GM21515 (cell line): ENCODE results near the gene TCF3.

Experiments used
- ATAC-seq: cut with Tn5 transposase; IDR thresholded peaks from one replicate; pipeline ENCODE4 v1.9.1; 2021; ENCODE audit not compliant: unreplicated experiment

TCF3 gene

GRCh38 chr19:1631557-1632100 is 20.8 kb downstream of the TCF3 start:
- ATAC-seq, result no peak

GRCh38 chr19:1630811-1631210 is 21.6 kb downstream of the TCF3 start:
- ATAC-seq, result no peak

- no peak for ATAC-seq
Measured at GRCh38 chr19:1630012-1630411, 22.4 kb downstream of the TCF3 start.

GRCh38 chr19:1629256-1629808 is 23.1 kb downstream of the TCF3 start:
- ATAC-seq, result no peak

DNA sequence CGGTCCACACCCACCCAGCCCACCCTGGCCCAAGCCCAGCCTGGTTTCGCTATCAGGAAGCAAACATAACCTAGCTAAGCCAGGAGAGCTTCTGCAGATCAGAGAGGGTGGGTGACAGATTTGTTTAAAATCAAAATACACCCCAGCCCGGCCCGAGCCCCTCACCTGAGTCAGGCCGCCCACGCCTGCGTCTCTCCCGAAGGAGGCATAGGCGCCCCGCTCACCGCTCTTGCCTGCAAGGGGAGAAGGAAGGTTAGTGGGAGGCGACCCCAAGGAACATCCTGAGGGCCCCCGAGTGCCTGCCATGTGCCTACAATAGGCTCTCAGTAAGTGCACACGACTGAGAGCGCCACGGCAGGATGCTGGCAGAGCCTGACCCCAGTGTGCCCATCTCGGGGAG is 25.2 kb downstream of the TCF3 start:
- no peak for ATAC-seq

DNA sequence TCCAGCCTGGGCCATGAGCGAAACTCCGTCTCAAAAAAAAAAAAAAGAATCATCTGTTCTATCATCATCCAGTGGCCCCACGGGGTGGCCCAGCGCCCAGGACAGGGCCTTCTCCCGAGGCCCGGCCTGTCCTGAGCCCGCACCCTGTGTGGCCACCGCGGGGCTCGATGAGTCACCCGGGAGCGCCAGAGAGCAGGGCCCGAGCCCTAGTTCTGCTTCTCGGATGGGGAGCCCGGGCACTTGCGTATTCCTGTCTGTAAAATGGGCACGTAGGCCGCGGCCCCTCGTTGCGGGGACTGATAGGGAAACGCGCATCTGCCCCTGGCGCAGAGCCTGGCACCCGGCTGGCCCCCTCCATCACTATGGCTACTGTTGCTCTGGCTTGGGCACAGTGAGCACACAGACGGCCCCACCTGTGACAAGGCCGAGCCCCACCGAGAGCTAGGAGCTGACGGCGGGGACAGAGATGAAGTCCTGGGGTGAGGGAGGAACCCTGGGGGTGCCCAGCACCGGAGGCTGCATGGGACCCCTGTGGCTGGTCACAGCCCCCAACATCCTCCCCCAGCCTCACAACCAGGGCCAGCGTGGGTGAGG is 25.9 kb downstream of the TCF3 start:
- no peak for ATAC-seq

DNA sequence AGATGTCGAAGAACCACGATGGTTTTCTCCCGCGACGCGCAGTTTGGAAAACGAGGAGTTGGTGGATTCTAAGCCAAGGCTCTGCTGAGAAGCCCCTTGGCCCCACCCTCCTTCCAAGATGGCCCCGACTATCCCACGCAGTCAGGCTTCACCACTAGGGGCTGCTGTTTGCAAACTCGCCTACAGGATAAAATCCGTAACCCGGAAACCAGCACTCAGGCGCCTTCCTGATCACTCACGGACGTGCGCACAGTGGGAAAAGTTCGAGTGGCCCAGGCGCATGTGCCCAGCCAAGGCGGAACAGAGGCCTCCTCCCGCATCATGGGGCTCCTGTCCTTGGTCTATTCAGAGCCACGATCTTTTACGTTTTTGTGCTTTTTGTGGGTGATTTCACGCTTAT is 28.0 kb downstream of the TCF3 start:
- no peak for ATAC-seq

GRCh38 chr19:1622541-1622940 is 29.9 kb downstream of the TCF3 start:
- no peak for ATAC-seq

- no peak for ATAC-seq
Measured at GRCh38 chr19:1622007-1622406, 30.4 kb downstream of the TCF3 start.

DNA sequence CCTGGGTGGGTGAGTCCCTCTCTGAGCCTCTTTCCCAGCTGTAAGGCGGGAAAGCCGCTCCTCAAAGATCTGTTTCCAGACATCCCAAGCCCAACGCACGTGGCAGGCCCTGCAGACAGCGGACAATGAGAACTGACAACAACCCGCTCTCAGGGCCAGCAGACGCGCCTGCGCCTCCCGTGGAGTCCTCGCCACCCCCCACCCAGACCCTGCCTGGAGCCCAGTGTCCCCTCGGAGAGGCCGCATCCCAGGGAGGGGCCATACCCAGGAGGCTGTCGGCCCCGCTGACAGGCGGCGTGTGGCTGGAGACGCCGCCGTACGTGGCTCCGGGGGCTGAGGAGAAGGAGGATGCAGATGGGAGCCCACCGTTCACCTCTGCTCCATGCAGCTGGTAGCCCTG is 30.8 kb downstream of the TCF3 start:
- no peak for ATAC-seq

DNA sequence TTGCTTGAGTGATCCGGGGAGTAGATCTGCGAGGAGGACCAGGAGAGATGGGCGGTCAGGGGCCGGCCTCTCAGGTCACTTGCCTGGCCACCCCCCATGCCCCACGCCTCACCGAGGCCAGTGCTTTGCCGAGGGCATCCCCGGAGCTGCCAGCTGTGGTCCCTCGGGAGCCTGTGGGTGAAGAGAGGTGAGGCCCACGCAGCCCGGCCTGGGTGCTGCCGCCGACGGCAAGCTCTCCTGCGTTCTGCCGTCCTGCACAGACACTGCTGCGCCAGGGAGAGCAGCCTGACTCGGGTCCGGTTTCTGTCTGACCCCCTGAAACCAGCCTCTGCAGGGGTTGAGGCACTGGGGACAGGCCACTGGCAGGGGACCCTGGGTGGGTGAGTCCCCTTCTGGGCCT is 31.4 kb downstream of the TCF3 start:
- no peak for ATAC-seq

GRCh38 chr19:1620502-1620901 is 31.9 kb downstream of the TCF3 start:
- ATAC-seq, result no peak

DNA sequence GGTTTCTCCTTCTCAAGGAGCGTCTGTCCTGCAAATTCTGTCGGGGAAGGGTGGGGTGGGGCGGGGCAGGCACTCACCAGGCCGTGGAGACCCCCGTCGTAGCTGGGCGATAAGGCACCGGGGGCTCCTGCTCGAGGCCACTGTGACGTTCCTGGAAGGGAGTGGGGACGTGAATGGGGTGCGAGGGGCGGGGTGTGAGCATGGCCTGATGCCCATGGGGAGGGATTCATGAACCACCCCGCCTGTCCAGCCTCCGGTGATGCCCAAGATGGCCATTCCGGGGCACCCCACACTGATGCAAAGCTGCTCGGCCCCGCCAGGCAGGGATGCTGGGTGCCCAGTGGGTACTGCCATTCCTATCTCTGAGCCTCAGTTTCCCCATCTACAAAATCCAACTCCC is 32.7 kb downstream of the TCF3 start:
- no peak for ATAC-seq

DNA sequence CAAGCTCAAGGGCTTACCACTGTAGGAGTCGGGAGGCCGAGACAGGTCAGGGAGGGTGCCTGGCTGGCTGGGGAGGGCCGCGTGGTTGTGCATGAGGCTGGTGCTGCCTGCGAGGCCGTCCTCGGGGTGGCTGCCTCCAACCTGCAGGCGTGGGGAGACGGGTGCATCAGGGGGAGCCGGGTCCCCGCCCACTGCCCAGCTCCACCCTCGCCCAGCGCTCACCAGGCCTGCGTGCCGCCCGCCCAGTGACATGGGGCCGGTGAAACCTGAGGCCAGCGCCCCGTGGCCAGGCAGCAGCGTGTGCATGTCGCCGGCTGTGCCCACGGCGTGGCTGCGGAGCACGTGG is 33.3 kb downstream of the TCF3 start:
- no peak for ATAC-seq

- ATAC-seq, result no peak
Measured at GRCh38 chr19:1618157-1619093, 34.0 kb downstream of the TCF3 start.

DNA sequence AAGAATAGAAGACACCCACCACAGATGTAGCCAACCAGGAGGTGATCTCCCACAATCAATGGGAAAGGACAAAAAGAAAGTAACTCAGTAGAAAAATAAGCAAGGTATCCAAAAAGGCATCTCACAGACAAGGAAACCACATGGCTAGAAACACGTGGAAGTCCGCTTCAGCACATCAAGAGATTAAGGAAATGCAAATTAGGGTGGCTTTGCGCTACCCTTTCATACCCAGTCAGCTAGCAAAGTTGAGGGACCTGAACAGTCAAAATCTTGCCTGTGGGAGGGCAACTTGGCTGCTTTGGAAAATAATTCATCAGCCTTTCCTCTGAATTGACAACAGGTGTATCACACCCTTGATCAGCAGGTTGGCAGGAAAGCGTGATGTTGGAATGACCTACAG is 35.5 kb downstream of the TCF3 start:
- ATAC-seq, result no peak

- ATAC-seq, result no peak
Measured at GRCh38 chr19:1616396-1616795, 36.0 kb downstream of the TCF3 start.

- ATAC-seq, result no peak
Measured at GRCh38 chr19:1615156-1615765, 37.2 kb downstream of the TCF3 start.

DNA sequence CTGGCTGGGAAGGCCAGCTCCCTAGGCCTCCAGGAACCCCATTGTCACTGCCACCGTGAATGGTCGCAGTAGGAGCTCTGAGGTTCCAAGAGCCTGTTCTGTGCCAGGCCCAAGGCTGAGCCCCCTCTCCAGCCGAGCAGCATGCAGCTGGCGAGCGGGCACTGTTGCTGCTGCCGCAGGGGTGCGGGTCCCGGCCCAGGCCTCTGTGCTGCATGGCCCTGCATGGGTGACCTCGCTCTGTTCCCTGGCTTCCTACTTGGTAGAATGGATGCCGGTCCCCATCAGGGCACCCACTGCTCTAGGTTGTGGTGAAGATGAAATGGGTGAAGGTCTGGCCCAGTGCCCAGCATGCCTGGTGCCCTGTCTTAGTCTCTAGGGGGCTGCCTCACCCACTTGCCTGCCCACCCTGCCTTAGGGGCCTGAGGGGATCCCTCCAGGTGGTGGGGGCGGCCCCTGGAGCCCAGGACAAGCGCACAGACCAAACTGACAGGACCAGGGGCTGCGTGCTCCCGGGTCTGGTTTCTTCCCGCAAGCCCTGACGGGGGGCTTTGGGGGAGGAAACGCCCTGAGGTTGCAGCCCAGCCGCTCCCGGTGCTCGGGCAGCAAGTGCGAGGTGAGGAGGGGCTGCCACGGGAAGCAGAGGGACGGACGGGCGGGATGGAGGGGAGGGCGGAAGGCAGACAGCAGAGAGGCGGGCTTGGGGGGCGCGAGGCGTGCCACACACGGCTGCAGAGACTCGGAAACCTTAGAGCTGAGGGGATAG is 38.4 kb downstream of the TCF3 start:
- ATAC-seq, result no peak

- ATAC-seq, result no peak
Measured at GRCh38 chr19:1613146-1613545, 39.3 kb downstream of the TCF3 start.
